Neural progenitor cell (in vitro differentiated cells): ENCODE data around the gene ULK4.

Experiments
- CTCF ChIP-seq: fragments of 200-600 bp; sonication (generic); IDR thresholded peaks from 2 replicates; pipeline ENCODE4 v1.5.1; 2017; ENCODE audit warnings: antibody characterized with exemption, mild to moderate bottlenecking
- EZH2 ChIP-seq: fragments of 200-600 bp; sonication (generic); IDR thresholded peaks from 2 replicates; pipeline ENCODE4 v1.6.1; 2017; ENCODE audit warnings: antibody characterized with exemption, mild to moderate bottlenecking, moderate library complexity

- no peak for TF ChIP-seq CTCF
- no peak for TF ChIP-seq EZH2
These were observed 504.7 kb downstream of the ULK4 start for GRCh38 chr3:41457176-41457575.
